Neural cell (in vitro differentiated cells): ENCODE measurements around the gene SMU1. TPM values are rescaled to one million over a fixed set of nuclear protein-coding genes. Genes with fewer than 3 reads are reported as not detected.

Experiments
- polyA plus RNA-seq: library from polyadenylated mRNA; depleted of rRNA; stranded (reverse); fragments of >200 nt; gene quantifications from 2 replicates; pipeline ENCODE4 v1.2.3, GENCODE V29; 2014

SMU1 gene
- polyA plus RNA-seq, 1 donor from 2014 or later, result 27.4 TPM

Other genes starting within 250 kb of the SMU1 start
- gene APTX, start 75.0 kb downstream of the SMU1 start, polyA plus RNA-seq, result 45.6 and 46.4 TPM in 2 replicates
- 470 and 547 TPM in 2 replicates for gene DNAJA1, start 51.4 kb downstream of the SMU1 start, polyA plus RNA-seq
- gene B4GALT1, start 90.7 kb upstream of the SMU1 start, polyA plus RNA-seq, result 0.41 and 0.90 TPM in 2 replicates
- not detected in 2 replicates for gene SPINK4, start 163.5 kb upstream of the SMU1 start, polyA plus RNA-seq
- 90.4 and 94.9 TPM in 2 replicates for gene BAG1, start 188.0 kb upstream of the SMU1 start, polyA plus RNA-seq
- gene CHMP5, start 188.4 kb upstream of the SMU1 start, polyA plus RNA-seq, result 261 and 286 TPM in 2 replicates
- gene NFX1, start 213.8 kb upstream of the SMU1 start, polyA plus RNA-seq, result 14.3 and 14.7 TPM in 2 replicates